ENCODE results near the gene NELFB.

The NELFB gene

GRCh38 chr9:137215196-137215986 is 39.7 kb upstream of the NELFB start:
- no peak for ATAC-seq

GRCh38 chr9:137216188-137216965 is 38.8 kb upstream of the NELFB start:
- ATAC-seq = no peak
- no peak for TF ChIP-seq ZFP3 (CRISPR knock-in tag; IDR thresholded peaks at IDR 0.05)
- TF ChIP-seq CSDC2 (CRISPR knock-in tag; IDR thresholded peaks at IDR 0.05) = no peak
- no peak for TF ChIP-seq OSR1 (CRISPR knock-in tag; IDR thresholded peaks at IDR 0.05)
- no peak for TF ChIP-seq ZNF8 (CRISPR knock-in tag; IDR thresholded peaks at IDR 0.05)
- TF ChIP-seq ZC3H10 (CRISPR knock-in tag; IDR thresholded peaks at IDR 0.05) = no peak
- no peak for TF ChIP-seq BACH2 (CRISPR knock-in tag; IDR thresholded peaks at IDR 0.05; ENCODE audit: borderline replicate concordance)
- TF ChIP-seq ISL1 (CRISPR knock-in tag; IDR thresholded peaks at IDR 0.05) = no peak
- no peak for TF ChIP-seq ZNF70 (CRISPR knock-in tag; IDR thresholded peaks at IDR 0.05)

More at GRCh38 chr9:137215196-137215986, 39.7 kb upstream of the NELFB start:
- TF ChIP-seq ZNF8 (CRISPR knock-in tag; IDR thresholded peaks at IDR 0.05) (no peak), PATZ1 (CRISPR knock-in tag; IDR thresholded peaks at IDR 0.05; ENCODE audit: borderline replicate concordance) (no peak)

GRCh38 chr9:137217276-137218211 is 37.6 kb upstream of the NELFB start:
- TF ChIP-seq CREB5 (CRISPR knock-in tag; IDR thresholded peaks at IDR 0.05; ENCODE audit: low read depth) (no peak), ISL1 (CRISPR knock-in tag; IDR thresholded peaks at IDR 0.05) (no peak), ZNF8 (CRISPR knock-in tag; IDR thresholded peaks at IDR 0.05) (no peak), CSRNP3 (CRISPR knock-in tag; IDR thresholded peaks at IDR 0.05) (no peak), ZNF70 (CRISPR knock-in tag; IDR thresholded peaks at IDR 0.05) (no peak), TCF4 (CRISPR knock-in tag; IDR thresholded peaks at IDR 0.05; ENCODE audit: borderline replicate concordance) (no peak)
- ATAC-seq = no peak

- ATAC-seq = no peak
- TF ChIP-seq ZNF565 (CRISPR knock-in tag; conservative IDR thresholded peaks at IDR 0.05; ENCODE audit: low read depth) (no peak), GLIS3 (CRISPR knock-in tag; IDR thresholded peaks at IDR 0.05) (no peak), ZNF8 (CRISPR knock-in tag; IDR thresholded peaks at IDR 0.05) (no peak), BACH2 (CRISPR knock-in tag; IDR thresholded peaks at IDR 0.05; ENCODE audit: borderline replicate concordance) (no peak), CSDC2 (CRISPR knock-in tag; IDR thresholded peaks at IDR 0.05) (no peak)
Measured at GRCh38 chr9:137218212-137218753, 36.8 kb upstream of the NELFB start.

- ATAC-seq = no peak
- TF ChIP-seq PATZ1 (CRISPR knock-in tag; IDR thresholded peaks at IDR 0.05; ENCODE audit: borderline replicate concordance) (no peak), CSDC2 (CRISPR knock-in tag; IDR thresholded peaks at IDR 0.05) (no peak), OSR1 (CRISPR knock-in tag; IDR thresholded peaks at IDR 0.05) (no peak), TCF4 (CRISPR knock-in tag; IDR thresholded peaks at IDR 0.05; ENCODE audit: borderline replicate concordance) (no peak), TOX (CRISPR knock-in tag; IDR thresholded peaks at IDR 0.05; ENCODE audit: borderline replicate concordance) (no peak), SNAI2 (CRISPR knock-in tag; IDR thresholded peaks at IDR 0.05) (no peak), BACH2 (CRISPR knock-in tag; IDR thresholded peaks at IDR 0.05; ENCODE audit: borderline replicate concordance) (no peak), ZFP30 (CRISPR knock-in tag; IDR thresholded peaks at IDR 0.05) (no peak), CREB5 (CRISPR knock-in tag; IDR thresholded peaks at IDR 0.05; ENCODE audit: low read depth) (no peak)
Measured at GRCh38 chr9:137218754-137219271, 36.3 kb upstream of the NELFB start.
